Loucy (cell line): ENCODE results near the gene CNBD2.

ENCODE experiments used
- H2AFZ ChIP-seq: fragments of 200-600 bp; sonication (generic); 2 replicates; pipeline ENCODE4 v1.6.0; 2016; ENCODE audit warnings: antibody characterized with exemption, mild to moderate bottlenecking, low read length, moderate library complexity
- H3F3A ChIP-seq: fragments of 200-600 bp; 2 replicates; pipeline ENCODE4 v1.6.0; 2016; ENCODE audit warnings: antibody characterized with exemption, low read depth, mild to moderate bottlenecking
- H3K27me3 ChIP-seq: fragments of 200-600 bp; sonication (generic); 2 replicates; pipeline ENCODE4 v1.6.1; 2014; ENCODE audit warnings: low read length, mild to moderate bottlenecking; ENCODE audit not compliant: insufficient read depth, poor library complexity, severe bottlenecking
- H3K36me3 ChIP-seq: fragments of 200-600 bp; sonication (generic); 2 replicates; pipeline ENCODE4 v1.6.1; 2016; ENCODE audit warnings: low read length; ENCODE audit not compliant: insufficient read depth
- H3K4me1 ChIP-seq: fragments of 200-600 bp; sonication (generic); 2 replicates; pipeline ENCODE4 v1.5.1; 2014; ENCODE audit warnings: low read length, mild to moderate bottlenecking; ENCODE audit not compliant: insufficient read depth, poor library complexity, severe bottlenecking
- H3K4me2 ChIP-seq: fragments of 200-600 bp; sonication (generic); 2 replicates; pipeline ENCODE4 v1.6.0; 2014; ENCODE audit warnings: antibody characterized with exemption, low read length, low read depth, mild to moderate bottlenecking; ENCODE audit not compliant: poor library complexity, severe bottlenecking
- H3K4me3 ChIP-seq: fragments of 200-600 bp; sonication (generic); 2 replicates; pipeline ENCODE4 v1.5.1; 2014; ENCODE audit warnings: low read length, mild to moderate bottlenecking, mixed read lengths; ENCODE audit not compliant: poor library complexity, severe bottlenecking
- H3K79me2 ChIP-seq: fragments of 200-600 bp; sonication (generic); 2 replicates; pipeline ENCODE4 v1.6.1; 2014; ENCODE audit warnings: low read length; ENCODE audit not compliant: insufficient read depth
- H3K9ac ChIP-seq: fragments of 200-600 bp; sonication (generic); 2 replicates; pipeline ENCODE4 v1.6.0; 2014; ENCODE audit warnings: mild to moderate bottlenecking, low read depth, low read length, moderate library complexity; ENCODE audit not compliant: poor library complexity, severe bottlenecking
- H3K9me2 ChIP-seq: fragments of 200-600 bp; sonication (generic); replicated peaks from 2 replicates; pipeline ENCODE4 v1.6.1; 2016; ENCODE audit warnings: low read depth, low read length, mixed read lengths
- H3K9me3 ChIP-seq: fragments of 200-600 bp; sonication (generic); 2 replicates; pipeline ENCODE4 v1.6.1; 2014; ENCODE audit warnings: mild to moderate bottlenecking, antibody characterized with exemption, low read length, low read depth; ENCODE audit not compliant: insufficient read depth
- H4K20me1 ChIP-seq: fragments of 200-600 bp; sonication (generic); 2 replicates; pipeline ENCODE4 v1.6.0; 2014; ENCODE audit warnings: antibody characterized with exemption, low read length, mild to moderate bottlenecking; ENCODE audit not compliant: insufficient read depth, poor library complexity, severe bottlenecking
- CTCF ChIP-seq: fragments of 200-600 bp; sonication (generic); conservative IDR thresholded peaks from 2 replicates; pipeline ENCODE4 v1.5.1; 2014; ENCODE audit warnings: mild to moderate bottlenecking, antibody characterized with exemption, low read length
- EZH2phosphoT487 ChIP-seq: fragments of 200-600 bp; IDR thresholded peaks from 2 replicates; pipeline ENCODE4 v1.6.1; 2018; ENCODE audit warnings: antibody characterized with exemption, mild to moderate bottlenecking, moderate library complexity, borderline replicate concordance

CNBD2 gene

DNA sequence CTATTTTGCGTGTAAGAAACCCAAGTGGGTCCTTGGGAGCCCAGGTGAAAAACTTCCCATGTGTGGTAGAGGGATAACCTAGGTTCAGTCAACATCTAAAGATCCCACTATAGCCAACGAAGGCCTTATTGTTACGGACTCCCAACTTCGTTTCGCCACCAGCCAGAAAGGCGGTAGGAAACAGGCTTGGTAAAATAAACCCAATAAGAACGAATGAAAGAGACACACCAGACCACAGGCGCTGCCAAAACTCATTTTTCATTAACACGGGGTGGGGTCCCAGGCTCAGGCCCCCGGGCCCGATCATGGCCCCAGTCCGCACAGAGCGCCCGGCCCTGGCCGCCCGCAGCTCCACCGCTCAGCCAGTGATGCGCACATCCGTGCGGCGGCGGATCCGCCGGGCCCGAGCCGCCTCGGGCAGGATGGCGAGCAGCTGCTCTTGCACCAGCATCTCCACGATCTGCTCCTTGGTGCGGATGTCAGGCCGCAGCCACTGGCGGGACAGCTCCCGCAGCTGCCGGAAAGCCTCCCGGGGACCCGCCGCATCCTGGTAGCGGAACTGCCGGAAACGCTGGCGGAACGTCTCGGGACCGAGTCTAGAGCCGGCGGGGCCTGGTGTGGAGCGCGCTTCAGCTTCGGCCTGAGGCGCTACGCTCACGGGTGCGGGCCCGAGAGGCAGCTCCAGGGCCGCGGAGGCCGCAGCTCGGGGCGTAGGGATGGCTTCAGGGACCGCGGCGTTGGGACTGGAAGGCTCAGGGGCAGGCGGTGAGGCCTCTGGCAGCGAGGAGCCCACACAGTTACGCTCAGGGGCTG is 14.8 kb upstream of the CNBD2 start:
- H3K36me3 ChIP-seq = peaks cover 3% of the 10 kb centered on the region; the same call in 1 of the 2 replicates
- H3K27me3 ChIP-seq = no peaks in the 10 kb centered on the region
- H3K9me2 ChIP-seq = no peaks in the 10 kb centered on the region
- peaks cover 6% of the 10 kb centered on the region for H3F3A ChIP-seq
- peak overlapping the region; percentile 99 for H3K9ac ChIP-seq
- peaks cover 34% of the 10 kb centered on the region for H3K79me2 ChIP-seq
- H4K20me1 ChIP-seq = peaks cover 18% of the 10 kb centered on the region
- peak overlapping the region; percentile 80 for H3K4me3 ChIP-seq
- H3K4me2 ChIP-seq = peak overlapping the region; percentile 97
- H3K4me1 ChIP-seq = peaks cover 22% of the 10 kb centered on the region
- TF ChIP-seq CTCF = no peak
- TF ChIP-seq EZH2phosphoT487 = no peak
- H2AFZ ChIP-seq = peak overlapping the region; percentile 94
- no peaks in the 10 kb centered on the region for H3K9me3 ChIP-seq

GRCh38 chr20:35954200-35954906 is 14.0 kb upstream of the CNBD2 start, which contains the start of gene SCAND1:
TSS of gene SCAND1 (minus strand) at chr20:35954502. CDS start at chr20:35954284, 218 bp downstream.
- peak within 1 kb of the TSS; percentile 94 for H2AFZ ChIP-seq
- H4K20me1 ChIP-seq = peaks cover 18% of the 10 kb centered on the region
- peaks cover 22% of the 10 kb centered on the region for H3K4me1 ChIP-seq
- H3K9ac ChIP-seq = peak within 1 kb of the TSS; percentile 99
- H3K79me2 ChIP-seq = peaks cover 34% of the 10 kb centered on the region
- H3K9me3 ChIP-seq = no peaks in the 10 kb centered on the region
- H3F3A ChIP-seq = peaks cover 6% of the 10 kb centered on the region
- no peak for TF ChIP-seq EZH2phosphoT487
- peak; percentile 87 for TF ChIP-seq CTCF
- no peaks in the 10 kb centered on the region for H3K36me3 ChIP-seq
- H3K9me2 ChIP-seq = no peaks in the 10 kb centered on the region
- no peaks in the 10 kb centered on the region for H3K27me3 ChIP-seq
- H3K4me2 ChIP-seq = peak within 1 kb of the TSS; percentile 97
- H3K4me3 ChIP-seq = peak within 1 kb of the TSS; percentile 80

DNA sequence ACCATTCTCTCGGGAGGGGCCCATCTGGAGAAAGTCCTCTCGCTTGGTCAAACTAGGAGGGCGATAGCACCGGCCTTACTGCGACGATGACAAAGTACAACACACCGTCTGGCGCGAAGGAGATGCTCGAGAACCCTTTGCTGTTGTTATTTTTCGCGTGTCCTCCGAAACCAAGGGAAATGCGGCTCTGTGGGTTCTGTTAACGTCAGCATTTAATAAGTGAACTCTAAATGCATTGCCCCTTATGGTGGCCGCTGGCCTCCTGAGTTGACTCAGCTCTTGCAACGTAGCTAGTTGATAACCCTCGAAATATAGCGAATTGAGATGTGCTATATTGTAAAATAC is 13.5 kb upstream of the CNBD2 start:
- H4K20me1 ChIP-seq = peaks cover 18% of the 10 kb centered on the region
- peak overlapping the region; percentile 93 for H2AFZ ChIP-seq
- H3K79me2 ChIP-seq = peaks cover 34% of the 10 kb centered on the region
- peaks cover 6% of the 10 kb centered on the region for H3F3A ChIP-seq
- no peaks in the 10 kb centered on the region for H3K27me3 ChIP-seq
- peak overlapping the region; percentile 99 for H3K9ac ChIP-seq
- H3K36me3 ChIP-seq = no peaks in the 10 kb centered on the region
- H3K9me2 ChIP-seq = no peaks in the 10 kb centered on the region
- peak overlapping the region; percentile 79 for H3K4me2 ChIP-seq
- no peaks in the 10 kb centered on the region for H3K9me3 ChIP-seq
- peaks cover 22% of the 10 kb centered on the region for H3K4me1 ChIP-seq
- H3K4me3 ChIP-seq = peak overlapping the region; percentile 80
- no peak for TF ChIP-seq EZH2phosphoT487
- TF ChIP-seq CTCF = no peak
